ENCODE measurements around the gene SUPT3H.

Gene SUPT3H

GRCh38 chr6:44965708-44966107 lies 412.0 kb downstream of the SUPT3H start:
- no peaks in the 10 kb centered on the region for H3K9me3 ChIP-seq (ENCODE audit: severe bottlenecking)
- DNase-seq: peak; percentile 44
- H3K4me3 ChIP-seq (ENCODE audit: low read depth, low read length): no peak overlapping the region
- no peaks in the 10 kb centered on the region for H3K36me3 ChIP-seq
- TF ChIP-seq CTCF (IDR thresholded peaks at IDR 0.05; ENCODE audit: low read depth, low read length): no peak
- H3K27me3 ChIP-seq (ENCODE audit: insufficient read depth, low read depth, severe bottlenecking): no peaks in the 10 kb centered on the region
- H3K27ac ChIP-seq: peak overlapping the region; percentile 18

GRCh38 chr6:44960898-44961297 lies 416.8 kb downstream of the SUPT3H start:
- H3K4me3 ChIP-seq (ENCODE audit: low read depth, low read length): no peak overlapping the region
- no peak for TF ChIP-seq CTCF (IDR thresholded peaks at IDR 0.05; ENCODE audit: low read depth, low read length)
- H3K27me3 ChIP-seq (ENCODE audit: insufficient read depth, low read depth, severe bottlenecking): no peaks in the 10 kb centered on the region
- no peaks in the 10 kb centered on the region for H3K9me3 ChIP-seq (ENCODE audit: severe bottlenecking)
- H3K27ac ChIP-seq: no peak overlapping the region
- no peaks in the 10 kb centered on the region for H3K36me3 ChIP-seq
- no peak for DNase-seq

GRCh38 chr6:44959651-44960050 lies 418.1 kb downstream of the SUPT3H start:
- TF ChIP-seq CTCF (IDR thresholded peaks at IDR 0.05; ENCODE audit: low read depth, low read length): no peak
- no peak for DNase-seq
- H3K4me3 ChIP-seq (ENCODE audit: low read depth, low read length): no peak overlapping the region
- no peaks in the 10 kb centered on the region for H3K36me3 ChIP-seq
- no peaks in the 10 kb centered on the region for H3K9me3 ChIP-seq (ENCODE audit: severe bottlenecking)
- no peaks in the 10 kb centered on the region for H3K27me3 ChIP-seq (ENCODE audit: insufficient read depth, low read depth, severe bottlenecking)
- H3K27ac ChIP-seq: no peak overlapping the region

GRCh38 chr6:44957156-44957555 lies 420.6 kb downstream of the SUPT3H start:
- Histone ChIP-seq H3K36me3 (no peaks in the 10 kb centered on the region), H3K9me3 (ENCODE audit: severe bottlenecking) (no peaks in the 10 kb centered on the region), H3K27ac (no peak overlapping the region), H3K27me3 (ENCODE audit: insufficient read depth, low read depth, severe bottlenecking) (no peaks in the 10 kb centered on the region), H3K4me3 (ENCODE audit: low read depth, low read length) (no peak overlapping the region)
- DNase-seq: no peak
- TF ChIP-seq CTCF (IDR thresholded peaks at IDR 0.05; ENCODE audit: low read depth, low read length): no peak

- DNase-seq: no peak
- Histone ChIP-seq H3K27me3 (ENCODE audit: insufficient read depth, low read depth, severe bottlenecking) (no peaks in the 10 kb centered on the region), H3K4me3 (ENCODE audit: low read depth, low read length) (no peak overlapping the region), H3K36me3 (no peaks in the 10 kb centered on the region), H3K9me3 (ENCODE audit: severe bottlenecking) (no peaks in the 10 kb centered on the region), H3K27ac (no peak overlapping the region)
- TF ChIP-seq CTCF (IDR thresholded peaks at IDR 0.05; ENCODE audit: low read depth, low read length): no peak
Measured at GRCh38 chr6:44956396-44956795, 421.3 kb downstream of the SUPT3H start.

GRCh38 chr6:44955145-44955544 lies 422.6 kb downstream of the SUPT3H start:
- DNase-seq: no peak
- no peak overlapping the region for H3K27ac ChIP-seq
- no peaks in the 10 kb centered on the region for H3K9me3 ChIP-seq (ENCODE audit: severe bottlenecking)
- no peak overlapping the region for H3K4me3 ChIP-seq (ENCODE audit: low read depth, low read length)
- H3K36me3 ChIP-seq: no peaks in the 10 kb centered on the region
- TF ChIP-seq CTCF (IDR thresholded peaks at IDR 0.05; ENCODE audit: low read depth, low read length): no peak
- no peaks in the 10 kb centered on the region for H3K27me3 ChIP-seq (ENCODE audit: insufficient read depth, low read depth, severe bottlenecking)

All from WERI-Rb-1 (cell line).